Heart right ventricle (tissue), 16 donors: ENCODE data around the gene INPP5D. TPM values are rescaled to one million over a fixed set of nuclear protein-coding genes. Genes with fewer than 3 reads are reported as not detected.

ENCODE experiments used
- ATAC-seq, 8 donors: fragments of 200-7000 bp; cut with Tn5 transposase; one replicate each; pipeline ENCODE4 v1.9.1; 2020; ENCODE audit warnings: mild to moderate bottlenecking in 8 of 8, moderate library complexity in 8 of 8, moderate number of reproducible peaks in 1 of 8
- DNase-seq, 2 donors: peaks; one replicate each; pipeline ENCODE4 v3.0.0-alpha.2; 2020
- H3K27ac ChIP-seq, 10 donors: fragments of 200-600 bp; sonication (generic) in 2 of 10; one replicate each; pipeline versions ENCODE4 v1.5.0 to v1.8.0; 2020 to 2022; ENCODE audit warnings: mild to moderate bottlenecking in 3 of 10
- H3K27me3 ChIP-seq, 7 donors: fragments of 200-600 bp; one replicate each; pipeline ENCODE4 v1.8.0; 2021 to 2022; ENCODE audit warnings: mild to moderate bottlenecking in 2 of 7
- H3K36me3 ChIP-seq, 9 donors: fragments of 200-600 bp; sonication (generic) in 1 of 9; one replicate each; pipeline versions ENCODE4 v1.5.0 to v1.8.0; 2020 to 2022; ENCODE audit warnings: mild to moderate bottlenecking in 2 of 9
- H3K4me1 ChIP-seq, 9 donors: fragments of 200-600 bp; sonication (generic) in 1 of 9; one replicate each; pipeline versions ENCODE4 v1.5.0 to v1.8.0; 2020 to 2022; ENCODE audit warnings: mild to moderate bottlenecking in 4 of 9
- H3K4me3 ChIP-seq, 10 donors: fragments of 200-600 bp; sonication (generic) in 2 of 10; one replicate each; pipeline versions ENCODE4 v1.5.0 to v1.8.0; 2020 to 2022; ENCODE audit warnings: mild to moderate bottlenecking in 7 of 10, moderate library complexity in 2 of 10
- H3K9me3 ChIP-seq, 11 donors: fragments of 200-600 bp in 10 of 11; sonication (generic) in 2 of 11; one replicate each; pipeline versions ENCODE4 v1.5.0 to v1.8.0; 2013 to 2022; ENCODE audit warnings: mild to moderate bottlenecking in 2 of 11, control low read depth in 1 of 11, moderate library complexity in 1 of 11
- CTCF ChIP-seq, 9 donors: fragments of 200-600 bp; sonication (generic) in 2 of 9; IDR thresholded peaks; one replicate each; pipeline versions ENCODE4 v1.5.0 to v1.8.0; 2021 to 2022; ENCODE audit warnings: antibody characterized with exemption in 9 of 9, mild to moderate bottlenecking in 5 of 9, moderate library complexity in 1 of 9
- WGBS, 2 donors: extraction: QIAGEN DNeasy Blood & Tissue Kit; methylation state at CpG; one replicate each; pipeline ENCODE4 v1.1.7; 2013; ENCODE audit warnings: inconsistent platforms in 1 of 2; 5-methylcytosine and 5-hydroxymethylcytosine counted together
- intact Hi-C, 10 donors: fragments of 100-400 bp; cut with DNase I; formaldehyde crosslinking; loops; one replicate each; pipeline versions ENCODE4 v1.11.1 to v1.14.2; 2022
- polyA plus RNA-seq, 2 donors: library from polyadenylated mRNA; stranded (reverse); fragments of 200-250 nt; gene quantifications; one replicate each; pipeline ENCODE4 v1.2.3, GENCODE V29; 2013
- total RNA-seq, 10 donors: library from RNA; stranded (reverse); fragmentation: NEBNext Ultra II Directional in 3 of 10; extraction: Animal tissue kit (Norgen Biotek cat#: 25700) in 3 of 10; gene quantifications; one replicate each; pipeline versions ENCODE4 v1.2.1 to v1.2.4, GENCODE V29; 2021 to 2023
- donor health status: Arrhythmogenic right ventricular cardiomyopathy.
- donor health status: ischemic (EF 13 %, LVEDD 7.1; RV severe dilation, severe dysfunction).
- donor health status: healthy with polysubstance abuse.
- donor health status: DM: no; HTN: yes; CAD: no.
- donor health status: DM: no; HTN: no; CAD: no.
- donor health status: ischemic (EF 25% LVEDD 6.9; RV normal size, moderate dysfunction).
- donor health status: ischemic (EF 25% LVEDD 5.7; RV mildly dilated, moderate dysfunction).
- donor health status: healthy.
- donor health status: DM: yes; HTN: yes; CAD: no.
- donor health status: Ischemic cardiomyopathy.
- donor health status: ischemic (EF 35%, LVEDD 5.7; RV mildly dilated, moderate dysfunction).
- donor health status: nonischemic (EF 11% LVEDD 7.7; RV severe dilation, severe dysfunction).
- donor health status: DM: yes; HTN: yes; CAD: no.
- donor health status: PGD.
- donor health status: ischemic (EF 29% LVEDD 5.4; RV normal size, mild dysfunction).
- donor health status: nonischemic (EF 23%, LVEDD 6.1; RV moderate dilation, normal function).

The INPP5D gene
- total and polyA plus RNA-seq, 12 donors = 2.9 to 17.2 (median 5.7) TPM

- ATAC-seq = no peak
- H3K27me3 ChIP-seq = no peaks in the 10 kb centered on the region
- no peak for TF ChIP-seq CTCF (IDR thresholded peaks at IDR 0.05)
- DNase-seq = no peak
- H3K4me1 ChIP-seq = peaks cover 0 to 14% (median 0%) of the 10 kb centered on the region in 9 donors
- H3K9me3 ChIP-seq = peaks cover 0 to 8% (median 0%) of the 10 kb centered on the region in 11 donors
- H3K36me3 ChIP-seq = peaks cover 0 to 97% (median 0%) of the 10 kb centered on the region in 9 donors
- intact Hi-C loops = no loop called here
- H3K27ac ChIP-seq = no peak overlapping the region
- WGBS, 2 donors = 65 to 84% methylated on average over 8 of the region's 8 CpGs
- no peak overlapping the region for H3K4me3 ChIP-seq
These were observed 124.5 kb downstream of the INPP5D start for GRCh38 chr2:233184669-233185068.

- intact Hi-C loops = no loop called here
- DNase-seq (no peak), ATAC-seq (no peak)
- no peak for TF ChIP-seq CTCF (IDR thresholded peaks at IDR 0.05)
- no peaks in the 10 kb centered on the region for H3K27me3 ChIP-seq
- H3K9me3 ChIP-seq = peaks cover 0 to 2% (median 0%) of the 10 kb centered on the region in 11 donors
- 67 to 69% methylated on average over 7 of the region's 7 CpGs for WGBS, 2 donors
- H3K36me3 ChIP-seq = peaks cover 0 to 97% (median 0%) of the 10 kb centered on the region in 9 donors
- peaks cover 0 to 16% (median 0%) of the 10 kb centered on the region in 9 donors for H3K4me1 ChIP-seq
- H3K4me3 ChIP-seq = no peak overlapping the region
- no peak overlapping the region for H3K27ac ChIP-seq
These were observed 125.2 kb downstream of the INPP5D start for GRCh38 chr2:233185330-233185729.

DNA sequence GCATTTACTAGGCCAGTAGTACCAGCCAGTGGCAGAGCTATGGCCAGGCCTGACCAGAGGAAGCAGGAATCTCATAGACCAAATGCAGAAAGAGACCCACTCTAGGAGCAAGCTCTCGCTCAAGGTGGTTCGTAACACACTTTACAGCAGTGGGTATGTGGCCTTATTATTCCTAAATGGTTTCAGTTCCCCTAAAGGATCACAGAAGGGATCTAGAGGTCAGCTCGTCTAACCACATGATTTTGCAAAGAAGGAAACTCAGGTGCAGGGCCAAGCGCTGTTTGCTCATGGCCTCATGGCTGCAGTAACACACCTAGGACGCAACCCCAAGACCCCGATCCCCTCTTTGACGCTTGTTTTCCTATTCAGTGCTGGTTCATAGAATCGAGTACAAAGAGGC, 125.8 kb downstream of the INPP5D start:
- 90 to 92% methylated on average over 8 of the region's 8 CpGs for WGBS, 2 donors

GRCh38 chr2:233186851-233187250, 126.7 kb downstream of the INPP5D start:
- Histone ChIP-seq H3K4me3 (no peak overlapping the region), H3K36me3 (peaks cover 0 to 100% (median 0%) of the 10 kb centered on the region in 9 donors), H3K4me1 (peaks cover 0 to 26% (median 0%) of the 10 kb centered on the region in 9 donors), H3K9me3 (no peaks in the 10 kb centered on the region), H3K27ac (no peak overlapping the region), H3K27me3 (no peaks in the 10 kb centered on the region)
- ATAC-seq (no peak), DNase-seq (no peak)
- TF ChIP-seq CTCF (IDR thresholded peaks at IDR 0.05) = no peak
- 93 to 95% methylated on average over 5 of the region's 5 CpGs for WGBS, 2 donors
- intact Hi-C loops = no loop called here

More for the DNA sequence above, 125.8 kb downstream of the INPP5D start:
- TF ChIP-seq CTCF (IDR thresholded peaks at IDR 0.05) = no peak
- Histone ChIP-seq H3K27me3 (no peaks in the 10 kb centered on the region), H3K27ac (no peak overlapping the region), H3K4me1 (peaks cover 0 to 22% (median 0%) of the 10 kb centered on the region in 9 donors), H3K4me3 (no peak overlapping the region), H3K9me3 (no peaks in the 10 kb centered on the region), H3K36me3 (peaks cover 0 to 100% (median 0%) of the 10 kb centered on the region in 9 donors)
- intact Hi-C loops = no loop called here
- no peak for DNase-seq
- ATAC-seq = no peak
